WTC11 (cell line): ENCODE results near the gene TCTN1.

ENCODE experiments used
- GABPB1 ChIP-seq: sonication (generic); formaldehyde crosslinking; IDR thresholded peaks from 2 replicates; pipeline ENCODE4 v1.8.1; 2023; ENCODE audit warnings: mild to moderate bottlenecking, missing genetic modification reagents
- TF ChIP-seq, protein P1 (sequence below): fragments of 200-600 bp; IDR thresholded peaks from 2 replicates; pipeline ENCODE4 v1.8.0; 2022; ENCODE audit warnings: antibody characterized with exemption

DNA sequence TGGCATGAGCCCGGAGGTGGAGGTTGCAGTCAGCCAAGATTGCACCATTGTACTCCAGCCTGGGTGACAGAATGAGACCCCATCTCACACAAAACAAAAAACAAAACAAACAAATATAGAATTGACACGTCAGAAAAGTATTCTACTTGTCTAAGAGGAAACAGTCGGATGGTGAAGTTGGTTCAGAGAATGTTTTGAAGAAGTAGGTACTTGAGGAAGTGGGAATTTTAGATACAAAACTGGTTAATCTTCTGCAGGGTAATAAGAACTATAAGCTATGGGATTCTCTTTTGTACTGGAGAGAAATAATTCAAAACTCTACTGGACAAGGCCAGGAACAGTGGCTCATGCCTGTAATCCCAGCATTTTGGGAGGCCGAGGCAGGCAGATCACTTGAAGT lies 14.6 kb upstream of the TCTN1 start:
- TF ChIP-seq, protein P1, sequence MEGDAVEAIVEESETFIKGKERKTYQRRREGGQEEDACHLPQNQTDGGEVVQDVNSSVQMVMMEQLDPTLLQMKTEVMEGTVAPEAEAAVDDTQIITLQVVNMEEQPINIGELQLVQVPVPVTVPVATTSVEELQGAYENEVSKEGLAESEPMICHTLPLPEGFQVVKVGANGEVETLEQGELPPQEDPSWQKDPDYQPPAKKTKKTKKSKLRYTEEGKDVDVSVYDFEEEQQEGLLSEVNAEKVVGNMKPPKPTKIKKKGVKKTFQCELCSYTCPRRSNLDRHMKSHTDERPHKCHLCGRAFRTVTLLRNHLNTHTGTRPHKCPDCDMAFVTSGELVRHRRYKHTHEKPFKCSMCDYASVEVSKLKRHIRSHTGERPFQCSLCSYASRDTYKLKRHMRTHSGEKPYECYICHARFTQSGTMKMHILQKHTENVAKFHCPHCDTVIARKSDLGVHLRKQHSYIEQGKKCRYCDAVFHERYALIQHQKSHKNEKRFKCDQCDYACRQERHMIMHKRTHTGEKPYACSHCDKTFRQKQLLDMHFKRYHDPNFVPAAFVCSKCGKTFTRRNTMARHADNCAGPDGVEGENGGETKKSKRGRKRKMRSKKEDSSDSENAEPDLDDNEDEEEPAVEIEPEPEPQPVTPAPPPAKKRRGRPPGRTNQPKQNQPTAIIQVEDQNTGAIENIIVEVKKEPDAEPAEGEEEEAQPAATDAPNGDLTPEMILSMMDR: no peak
- no peak for TF ChIP-seq GABPB1 (CRISPR knock-in tag)
